Skeletal muscle tissue (tissue), 4 donors: ENCODE measurements around the gene MYL10. TPM values are rescaled to one million over a fixed set of nuclear protein-coding genes. Genes with fewer than 3 reads are reported as not detected.

Experiments used
- H3K27ac ChIP-seq: one replicate; pipeline ENCODE4 v1.7.0; 2013; ENCODE audit warnings: mild to moderate bottlenecking, low read depth, low read length, inconsistent platforms
- H3K27me3 ChIP-seq, 3 donors: one replicate each; pipeline ENCODE4 v1.7.0; 2013; ENCODE audit warnings: low read length in 3 of 3; ENCODE audit not compliant: control insufficient read depth in 3 of 3, insufficient read depth in 3 of 3
- H3K36me3 ChIP-seq, 3 donors: one replicate each; pipeline ENCODE4 v1.7.0; 2013; ENCODE audit warnings: low read length in 3 of 3; ENCODE audit not compliant: control insufficient read depth in 3 of 3, insufficient read depth in 3 of 3
- H3K4me1 ChIP-seq, 3 donors: one replicate each; pipeline ENCODE4 v1.7.0; 2013; ENCODE audit warnings: low read length in 3 of 3, mild to moderate bottlenecking in 3 of 3; ENCODE audit not compliant: control insufficient read depth in 3 of 3, insufficient read depth in 3 of 3
- H3K4me3 ChIP-seq, 3 donors: one replicate each; pipeline ENCODE4 v1.7.0; 2013; ENCODE audit warnings: low read length in 3 of 3
- H3K9ac ChIP-seq, 3 donors: one replicate each; pipeline ENCODE4 v1.7.0; 2013; ENCODE audit warnings: low read length in 3 of 3, mild to moderate bottlenecking in 3 of 3, moderate library complexity in 2 of 3, low read depth in 1 of 3
- H3K9me3 ChIP-seq, 3 donors: one replicate each; pipeline ENCODE4 v1.7.0; 2013; ENCODE audit warnings: low read length in 3 of 3; ENCODE audit not compliant: control insufficient read depth in 3 of 3
- total RNA-seq: library from RNA; depleted of rRNA; stranded (reverse); fragments of >200 nt; gene quantifications from one replicate; pipeline ENCODE4 v1.2.3, GENCODE V29; 2014
- donor health status: Osteomylitis.

Gene MYL10
- total RNA-seq, 1 donor from 2014 or later, result 8.4 TPM

DNA sequence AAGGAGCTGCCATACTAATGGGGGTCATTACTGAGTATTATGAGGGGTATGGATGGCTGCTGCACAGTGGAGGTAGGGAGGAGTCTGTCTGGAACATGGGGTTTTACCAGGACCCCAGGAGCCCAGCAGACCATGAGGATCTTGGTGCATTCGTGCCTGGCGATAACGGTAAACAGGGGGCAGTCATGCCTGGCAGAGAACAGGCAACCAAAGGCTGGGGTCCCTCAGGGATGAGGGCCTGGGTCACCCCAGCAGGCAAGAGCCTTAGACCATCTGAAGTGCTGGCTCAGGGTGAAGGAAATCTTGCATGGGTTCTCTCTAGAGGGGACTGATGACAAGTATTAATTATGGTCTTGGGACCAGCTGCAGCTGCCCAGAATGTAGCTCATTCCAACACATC, 46.1 kb downstream of the MYL10 start:
- Histone ChIP-seq H3K27ac (no peak overlapping the region), H3K27me3 (no peaks in the 10 kb centered on the region), H3K9ac (no peak overlapping the region), H3K36me3 (no peaks in the 10 kb centered on the region), H3K4me3 (no peak overlapping the region), H3K4me1 (no peaks in the 10 kb centered on the region), H3K9me3 (peaks cover 0 to 3% (median 0%) of the 10 kb centered on the region in 3 donors)

DNA sequence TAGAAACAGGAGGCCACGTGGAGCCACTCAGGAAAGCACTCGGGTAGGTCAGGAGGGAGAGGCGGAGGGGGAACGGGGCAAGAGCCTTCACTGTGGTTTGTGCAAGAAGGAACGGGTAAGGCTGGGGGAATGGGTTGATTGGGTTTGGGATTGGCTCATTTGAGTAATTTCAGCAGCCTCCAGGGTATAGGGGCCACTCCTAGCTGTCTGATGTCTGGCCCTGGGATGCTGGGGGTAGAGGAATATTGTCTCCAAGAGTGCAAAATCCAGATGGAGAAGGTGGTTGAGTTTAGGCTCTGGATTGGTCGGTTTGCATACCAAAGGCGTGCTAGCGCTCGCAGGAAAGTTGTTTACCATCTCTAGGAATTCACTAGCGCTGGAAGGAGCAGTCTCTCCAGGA, 47.2 kb downstream of the MYL10 start:
- Histone ChIP-seq H3K36me3 (no peaks in the 10 kb centered on the region), H3K27me3 (no peaks in the 10 kb centered on the region), H3K4me1 (no peaks in the 10 kb centered on the region), H3K4me3 (no peak overlapping the region), H3K27ac (no peak overlapping the region), H3K9ac (no peak overlapping the region), H3K9me3 (peaks cover 0 to 3% (median 0%) of the 10 kb centered on the region in 3 donors)

DNA sequence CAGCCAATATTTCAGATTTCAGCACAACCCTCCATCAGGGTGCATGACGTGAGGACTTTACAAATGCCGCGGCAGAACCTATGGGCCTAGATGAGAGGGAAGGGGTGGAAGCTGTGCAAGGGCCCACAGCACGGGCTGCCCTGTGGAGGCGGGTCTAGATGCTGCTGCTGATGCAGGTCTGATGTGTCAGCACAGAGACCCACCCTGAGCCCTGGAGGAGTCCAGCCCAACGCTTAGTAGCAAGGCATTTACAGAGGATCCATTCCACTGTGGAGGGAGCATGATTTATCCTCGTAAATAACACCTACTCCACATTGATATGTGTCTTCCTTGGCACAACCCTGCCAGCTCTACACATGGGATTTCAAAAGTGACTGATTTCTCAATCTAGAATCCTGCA, 48.5 kb downstream of the MYL10 start:
- Histone ChIP-seq H3K4me1 (no peaks in the 10 kb centered on the region), H3K36me3 (no peaks in the 10 kb centered on the region), H3K27ac (no peak overlapping the region), H3K4me3 (no peak overlapping the region), H3K9me3 (peaks cover 0 to 3% (median 0%) of the 10 kb centered on the region in 3 donors), H3K9ac (no peak overlapping the region), H3K27me3 (no peaks in the 10 kb centered on the region)

DNA sequence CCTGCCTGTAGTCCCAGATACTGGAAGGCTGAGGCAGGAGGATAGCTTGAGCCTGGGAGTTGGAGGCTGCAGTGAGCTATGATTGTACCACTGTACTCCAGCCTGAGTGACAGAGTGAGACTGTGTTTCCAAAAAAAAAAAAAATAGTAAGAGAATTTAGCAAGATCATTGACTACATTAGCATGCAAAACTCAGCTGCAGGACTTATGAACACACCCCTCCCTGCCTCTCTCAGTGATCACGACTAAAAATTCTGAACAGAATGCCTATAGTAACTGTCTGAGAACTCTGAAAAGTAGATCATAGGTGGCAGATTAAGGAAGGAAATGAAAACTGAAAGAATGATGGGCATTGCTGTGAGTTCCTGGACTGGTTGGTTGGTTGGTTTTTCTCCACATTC, 50.5 kb downstream of the MYL10 start:
- H3K36me3 ChIP-seq, result no peaks in the 10 kb centered on the region
- H3K4me3 ChIP-seq, result no peak overlapping the region
- H3K27ac ChIP-seq, result no peak overlapping the region
- peaks cover 0 to 3% (median 0%) of the 10 kb centered on the region in 3 donors for H3K9me3 ChIP-seq
- no peak overlapping the region for H3K9ac ChIP-seq
- no peaks in the 10 kb centered on the region for H3K27me3 ChIP-seq
- H3K4me1 ChIP-seq, result no peaks in the 10 kb centered on the region

DNA sequence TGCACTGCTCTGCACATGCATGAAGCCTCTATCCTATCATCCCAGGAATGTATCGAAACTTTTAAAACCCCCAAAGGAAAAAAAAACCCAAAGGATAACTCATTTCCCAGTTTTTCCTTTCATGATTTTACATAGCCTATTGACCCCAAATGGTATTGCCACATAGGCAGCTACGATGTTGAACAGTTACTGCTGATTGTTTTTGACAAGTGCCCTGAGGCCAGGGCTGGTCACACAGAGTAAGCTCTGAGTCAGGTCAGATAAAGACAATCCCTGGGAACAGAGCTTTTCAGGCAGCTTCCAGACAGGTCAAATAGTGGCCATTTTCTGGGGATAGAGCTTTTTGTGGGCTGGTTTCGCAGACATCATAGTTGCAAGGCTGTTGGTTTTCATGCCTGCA, 52.1 kb downstream of the MYL10 start:
- Histone ChIP-seq H3K4me3 (no peak overlapping the region), H3K9me3 (peaks cover 0 to 6% (median 0%) of the 10 kb centered on the region in 3 donors), H3K27me3 (no peaks in the 10 kb centered on the region), H3K9ac (no peak overlapping the region), H3K4me1 (no peaks in the 10 kb centered on the region), H3K27ac (no peak overlapping the region), H3K36me3 (no peaks in the 10 kb centered on the region)

DNA sequence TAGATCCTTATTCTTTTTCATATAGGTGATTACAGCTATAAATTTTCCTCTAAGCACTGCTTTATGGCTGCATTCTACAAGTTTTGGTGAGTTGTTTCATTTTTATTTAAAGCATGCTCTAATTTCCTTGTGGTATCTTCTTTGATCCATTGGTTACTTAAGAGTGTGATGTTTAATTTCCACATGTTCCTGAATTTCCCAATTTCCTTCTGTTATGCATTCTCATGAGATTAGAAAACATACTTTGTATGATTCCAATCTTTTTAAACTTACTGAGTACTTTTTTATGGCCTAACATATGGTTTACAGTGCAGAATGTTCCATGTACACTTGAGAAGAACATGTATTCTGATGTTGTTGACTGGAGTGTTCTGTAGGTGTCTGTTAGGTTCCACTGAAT, 53.4 kb downstream of the MYL10 start:
- H3K27ac ChIP-seq, result no peak overlapping the region
- H3K9me3 ChIP-seq, result peaks cover 0 to 9% (median 0%) of the 10 kb centered on the region in 3 donors
- H3K4me1 ChIP-seq, result no peaks in the 10 kb centered on the region
- H3K4me3 ChIP-seq, result no peak overlapping the region
- H3K27me3 ChIP-seq, result no peaks in the 10 kb centered on the region
- H3K9ac ChIP-seq, result no peak overlapping the region
- no peaks in the 10 kb centered on the region for H3K36me3 ChIP-seq

DNA sequence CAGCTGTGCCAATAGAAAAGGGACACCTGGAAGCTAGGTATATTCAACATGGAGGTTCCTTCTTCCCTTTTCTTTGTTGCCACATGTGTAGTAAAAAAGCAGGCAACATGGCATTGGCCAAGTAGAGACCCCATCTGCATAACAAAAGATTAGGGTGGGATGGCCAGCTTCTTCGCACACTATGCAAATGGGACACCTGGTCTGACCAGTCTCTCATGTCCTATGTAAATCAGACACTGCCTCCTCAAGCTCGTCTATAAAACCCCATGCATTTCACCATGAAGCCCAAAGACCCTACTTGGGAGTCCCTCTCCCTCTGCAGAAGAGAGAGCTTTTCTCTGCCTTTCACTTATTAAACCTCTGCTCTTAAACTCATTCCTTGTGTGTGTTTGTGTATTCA, 53.9 kb downstream of the MYL10 start:
- H3K27ac ChIP-seq, result no peak overlapping the region
- H3K4me1 ChIP-seq, result no peaks in the 10 kb centered on the region
- no peaks in the 10 kb centered on the region for H3K27me3 ChIP-seq
- H3K9me3 ChIP-seq, result peaks cover 0 to 9% (median 0%) of the 10 kb centered on the region in 3 donors
- H3K36me3 ChIP-seq, result no peaks in the 10 kb centered on the region
- H3K4me3 ChIP-seq, result no peak overlapping the region
- no peak overlapping the region for H3K9ac ChIP-seq

DNA sequence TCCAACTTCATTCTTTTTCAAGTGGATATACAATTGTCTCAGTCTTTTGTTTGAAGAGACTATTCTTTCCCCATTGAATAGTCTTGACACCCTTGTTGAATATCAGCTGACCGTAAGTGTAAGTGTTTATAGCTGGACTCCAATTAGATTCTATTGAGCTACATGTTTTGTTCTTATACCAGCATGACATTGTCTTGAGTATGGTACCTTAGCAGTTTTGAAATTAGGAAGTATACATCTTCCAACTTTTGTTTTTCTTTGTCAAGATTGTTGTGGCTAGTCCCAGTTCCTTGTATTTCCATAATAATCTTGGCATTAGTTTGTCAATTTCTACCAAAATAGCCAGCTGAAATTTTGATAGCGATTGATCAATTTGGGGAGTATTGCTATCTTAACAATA, 56.9 kb downstream of the MYL10 start:
- no peaks in the 10 kb centered on the region for H3K4me1 ChIP-seq
- no peak overlapping the region for H3K4me3 ChIP-seq
- H3K27ac ChIP-seq, result no peak overlapping the region
- H3K9me3 ChIP-seq, result peaks cover 0 to 9% (median 0%) of the 10 kb centered on the region in 3 donors
- no peaks in the 10 kb centered on the region for H3K36me3 ChIP-seq
- H3K9ac ChIP-seq, result no peak overlapping the region
- H3K27me3 ChIP-seq, result peaks cover 0 to 6% (median 0%) of the 10 kb centered on the region in 3 donors

DNA sequence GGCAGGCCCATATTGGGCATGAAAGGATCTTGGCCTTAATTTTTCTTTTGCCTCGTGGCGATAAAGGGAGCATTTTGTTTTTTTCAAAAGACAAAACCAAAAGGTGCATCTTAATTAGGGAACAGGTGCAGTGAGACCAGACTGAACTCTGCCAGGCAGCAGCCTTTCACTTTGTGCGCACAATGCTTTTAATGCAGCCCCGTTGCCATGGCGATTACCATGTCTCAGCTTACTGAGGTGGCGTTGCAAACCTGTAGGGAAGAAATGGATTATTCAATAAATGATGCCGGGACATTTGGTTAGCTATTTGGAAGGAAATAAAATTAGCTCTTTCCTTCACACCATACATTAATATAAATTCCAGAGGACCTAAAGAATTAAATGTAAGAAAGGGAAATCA, 61.9 kb downstream of the MYL10 start:
- H3K27ac ChIP-seq, result no peak overlapping the region
- H3K27me3 ChIP-seq, result peaks cover 3 to 20% (median 16%) of the 10 kb centered on the region in 3 donors
- no peak overlapping the region for H3K9ac ChIP-seq
- no peak overlapping the region for H3K4me3 ChIP-seq
- H3K9me3 ChIP-seq, result peaks cover 0 to 4% (median 0%) of the 10 kb centered on the region in 3 donors
- no peaks in the 10 kb centered on the region for H3K36me3 ChIP-seq
- peaks cover 3 to 15% (median 4%) of the 10 kb centered on the region in 3 donors for H3K4me1 ChIP-seq

DNA sequence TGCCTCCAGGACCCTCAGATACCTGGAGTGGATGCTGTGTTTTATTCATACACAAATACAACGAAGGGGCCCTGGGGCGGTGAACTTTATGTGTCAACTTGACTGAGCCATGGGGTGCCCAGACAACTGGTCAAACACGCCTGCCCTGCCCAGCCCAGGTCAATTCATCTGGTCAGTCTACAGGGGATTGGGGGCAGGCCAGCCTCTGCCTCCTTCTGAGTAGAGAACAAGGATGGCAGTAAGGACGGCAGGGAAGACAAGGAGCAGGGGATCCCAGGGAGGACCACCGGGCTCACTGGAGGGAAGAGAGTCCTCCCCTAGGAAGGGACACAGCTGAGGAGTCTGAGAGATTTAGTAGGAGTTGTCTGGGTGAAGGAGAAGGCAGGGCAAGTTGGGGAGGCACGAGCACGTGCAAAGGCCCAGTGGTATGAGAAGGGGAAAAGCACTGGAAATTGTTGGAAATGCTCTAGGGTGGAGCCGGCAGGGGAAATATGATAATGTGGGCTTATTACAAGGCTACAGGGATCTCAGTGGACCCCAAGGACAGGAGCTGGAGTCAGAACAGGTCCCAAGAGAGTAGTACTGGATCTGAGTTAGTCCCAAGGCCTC, 63.4 kb downstream of the MYL10 start:
- Histone ChIP-seq H3K9ac (no peak overlapping the region), H3K9me3 (no peaks in the 10 kb centered on the region), H3K4me3 (no peak overlapping the region), H3K4me1 (peaks cover 3 to 15% (median 4%) of the 10 kb centered on the region in 3 donors), H3K27ac (no peak overlapping the region), H3K36me3 (no peaks in the 10 kb centered on the region), H3K27me3 (peaks cover 3 to 25% (median 16%) of the 10 kb centered on the region in 3 donors)
